ENCODE data around the gene OPCML. TPM values are rescaled to one million over a fixed set of nuclear protein-coding genes. Genes with fewer than 3 reads are reported as not detected.
A peak's percentile ranks its signal among the peaks of the same experiment; 100 is the strongest.

OPCML gene
- total RNA-seq, 1 donor from 2014 or later = 0.61 TPM

DNA sequence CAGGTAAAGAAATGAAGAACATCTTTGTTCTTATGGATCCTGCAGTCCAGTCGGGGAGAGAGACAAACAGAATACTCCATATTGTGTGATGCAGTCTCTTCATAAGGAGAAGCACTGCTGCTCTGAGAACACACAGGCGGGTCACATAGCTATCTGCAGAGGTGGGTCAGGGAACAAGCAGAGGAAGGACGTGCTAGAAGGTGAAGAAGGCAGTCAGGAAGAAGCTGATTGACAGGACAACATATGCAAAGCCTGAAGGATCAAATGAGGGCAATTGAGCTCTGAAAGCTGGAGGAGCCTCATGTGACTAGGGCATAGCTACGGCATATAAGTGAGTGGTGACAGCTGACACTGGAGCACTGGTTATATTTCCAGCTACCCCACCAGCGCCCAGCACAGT lies 122.5 kb downstream of the OPCML start:
- H3K27me3 Mint-ChIP-seq (ENCODE audit: unreplicated experiment) = peaks cover 2% of the 10 kb centered on the region
- no peaks in the 10 kb centered on the region for H3K36me3 Mint-ChIP-seq (ENCODE audit: unreplicated experiment)
- H3K27ac Mint-ChIP-seq (ENCODE audit: unreplicated experiment) = no peak overlapping the region
- DNase-seq = no peak
- H3K9me3 Mint-ChIP-seq (ENCODE audit: unreplicated experiment) = no peaks in the 10 kb centered on the region
- H3K4me3 Mint-ChIP-seq (ENCODE audit: unreplicated experiment) = peak overlapping the region; percentile 48
- H3K4me1 Mint-ChIP-seq (ENCODE audit: low read depth, unreplicated experiment) = peaks cover 29% of the 10 kb centered on the region
- TF ChIP-seq, protein P1, sequence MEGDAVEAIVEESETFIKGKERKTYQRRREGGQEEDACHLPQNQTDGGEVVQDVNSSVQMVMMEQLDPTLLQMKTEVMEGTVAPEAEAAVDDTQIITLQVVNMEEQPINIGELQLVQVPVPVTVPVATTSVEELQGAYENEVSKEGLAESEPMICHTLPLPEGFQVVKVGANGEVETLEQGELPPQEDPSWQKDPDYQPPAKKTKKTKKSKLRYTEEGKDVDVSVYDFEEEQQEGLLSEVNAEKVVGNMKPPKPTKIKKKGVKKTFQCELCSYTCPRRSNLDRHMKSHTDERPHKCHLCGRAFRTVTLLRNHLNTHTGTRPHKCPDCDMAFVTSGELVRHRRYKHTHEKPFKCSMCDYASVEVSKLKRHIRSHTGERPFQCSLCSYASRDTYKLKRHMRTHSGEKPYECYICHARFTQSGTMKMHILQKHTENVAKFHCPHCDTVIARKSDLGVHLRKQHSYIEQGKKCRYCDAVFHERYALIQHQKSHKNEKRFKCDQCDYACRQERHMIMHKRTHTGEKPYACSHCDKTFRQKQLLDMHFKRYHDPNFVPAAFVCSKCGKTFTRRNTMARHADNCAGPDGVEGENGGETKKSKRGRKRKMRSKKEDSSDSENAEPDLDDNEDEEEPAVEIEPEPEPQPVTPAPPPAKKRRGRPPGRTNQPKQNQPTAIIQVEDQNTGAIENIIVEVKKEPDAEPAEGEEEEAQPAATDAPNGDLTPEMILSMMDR (IDR thresholded peaks at IDR 0.05; ENCODE audit: partially characterized antibody, unreplicated experiment) = no peak

DNA sequence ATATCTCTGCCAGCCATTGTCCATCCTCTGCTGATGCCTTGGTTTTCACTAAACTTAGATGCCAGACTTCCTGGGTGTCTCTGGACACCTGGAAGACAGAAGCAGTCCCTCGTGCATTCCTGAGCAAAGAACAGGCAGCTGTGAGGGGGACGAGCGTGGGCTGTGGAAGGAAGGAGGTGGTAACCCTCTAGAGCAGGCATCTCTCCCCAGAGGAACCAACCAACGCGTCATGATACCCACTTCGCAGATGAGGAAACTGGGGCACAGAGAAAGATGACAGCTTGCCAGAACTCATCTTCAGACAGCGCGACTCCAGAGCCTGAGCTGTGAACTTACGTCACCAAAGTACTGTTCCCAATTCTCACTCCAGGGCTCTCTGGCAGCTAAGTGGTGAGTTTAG lies 123.4 kb downstream of the OPCML start:
- no peaks in the 10 kb centered on the region for H3K9me3 Mint-ChIP-seq (ENCODE audit: unreplicated experiment)
- no peak for DNase-seq
- H3K4me1 Mint-ChIP-seq (ENCODE audit: low read depth, unreplicated experiment) = peaks cover 21% of the 10 kb centered on the region
- no peaks in the 10 kb centered on the region for H3K27me3 Mint-ChIP-seq (ENCODE audit: unreplicated experiment)
- H3K27ac Mint-ChIP-seq (ENCODE audit: unreplicated experiment) = no peak overlapping the region
- H3K36me3 Mint-ChIP-seq (ENCODE audit: unreplicated experiment) = peaks cover 3% of the 10 kb centered on the region
- TF ChIP-seq, protein P1 (IDR thresholded peaks at IDR 0.05; ENCODE audit: partially characterized antibody, unreplicated experiment) = no peak
- H3K4me3 Mint-ChIP-seq (ENCODE audit: unreplicated experiment) = no peak overlapping the region

DNA sequence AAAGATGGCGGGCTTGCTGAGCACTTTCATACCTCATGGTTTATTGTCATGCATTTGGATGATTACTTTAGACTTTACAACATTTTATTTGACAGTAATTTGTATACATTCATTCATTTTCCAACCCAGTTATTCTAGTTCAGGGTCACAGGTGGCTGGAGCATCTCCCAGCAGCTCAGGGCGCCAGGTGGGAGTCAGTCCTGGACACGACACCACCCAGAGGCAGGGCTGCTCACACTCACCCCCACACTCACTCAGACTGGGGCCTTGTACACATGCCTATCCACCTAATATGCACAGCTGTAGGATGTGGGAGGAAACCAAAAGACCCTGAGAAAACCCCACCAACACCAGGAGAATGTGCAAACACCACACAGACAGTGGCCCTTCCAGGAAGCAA lies 123.9 kb downstream of the OPCML start:
- H3K36me3 Mint-ChIP-seq (ENCODE audit: unreplicated experiment) = peaks cover 3% of the 10 kb centered on the region
- TF ChIP-seq, protein P1 (IDR thresholded peaks at IDR 0.05; ENCODE audit: partially characterized antibody, unreplicated experiment) = no peak
- no peak for DNase-seq
- H3K4me3 Mint-ChIP-seq (ENCODE audit: unreplicated experiment) = no peak overlapping the region
- peaks cover 17% of the 10 kb centered on the region for H3K4me1 Mint-ChIP-seq (ENCODE audit: low read depth, unreplicated experiment)
- H3K9me3 Mint-ChIP-seq (ENCODE audit: unreplicated experiment) = no peaks in the 10 kb centered on the region
- no peaks in the 10 kb centered on the region for H3K27me3 Mint-ChIP-seq (ENCODE audit: unreplicated experiment)
- no peak overlapping the region for H3K27ac Mint-ChIP-seq (ENCODE audit: unreplicated experiment)

DNA sequence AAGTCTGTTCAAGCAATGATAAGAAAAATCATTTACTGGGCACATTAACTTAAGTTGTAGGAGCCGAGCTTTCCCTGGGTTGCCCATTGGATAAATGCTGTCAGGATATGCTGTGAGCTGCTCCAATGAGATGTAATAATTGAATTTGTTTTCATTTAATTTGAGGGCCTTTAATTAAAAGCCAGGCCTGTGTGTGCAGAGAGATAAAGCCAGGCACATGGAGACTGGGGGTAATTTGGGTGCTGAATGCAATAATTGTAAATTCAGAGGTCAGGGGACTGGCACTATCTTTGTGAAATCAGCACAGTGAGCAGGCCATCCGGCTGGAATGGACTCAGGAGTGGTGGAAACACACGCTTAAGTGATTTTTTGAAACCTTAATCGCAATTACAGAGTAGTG lies 125.8 kb downstream of the OPCML start:
- Mint-ChIP-seq H3K36me3 (ENCODE audit: unreplicated experiment) (peaks cover 3% of the 10 kb centered on the region), H3K9me3 (ENCODE audit: unreplicated experiment) (no peaks in the 10 kb centered on the region), H3K4me1 (ENCODE audit: low read depth, unreplicated experiment) (peaks cover 11% of the 10 kb centered on the region), H3K27me3 (ENCODE audit: unreplicated experiment) (no peaks in the 10 kb centered on the region), H3K27ac (ENCODE audit: unreplicated experiment) (no peak overlapping the region), H3K4me3 (ENCODE audit: unreplicated experiment) (no peak overlapping the region)
- DNase-seq = no peak
- TF ChIP-seq, protein P1 (IDR thresholded peaks at IDR 0.05; ENCODE audit: partially characterized antibody, unreplicated experiment) = no peak

DNA sequence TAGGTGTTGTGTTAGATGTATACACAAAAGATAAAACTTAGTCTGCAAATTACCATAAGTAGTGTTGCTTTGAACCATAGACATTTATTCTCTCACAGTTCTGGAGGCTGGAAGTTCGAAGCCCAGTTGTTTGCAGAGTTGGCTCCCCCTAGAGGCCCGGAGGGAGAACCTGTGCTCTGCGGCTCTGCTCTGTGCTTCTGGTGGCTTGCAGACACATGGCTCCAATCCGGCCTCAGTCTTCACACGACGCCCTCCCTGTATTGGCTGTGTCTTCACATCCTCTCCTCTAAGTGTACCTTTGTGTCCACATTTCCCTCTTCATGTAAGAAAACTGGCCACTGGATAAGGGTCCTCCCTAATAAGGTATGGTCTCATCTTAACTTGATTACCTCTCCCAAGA lies 128.4 kb downstream of the OPCML start:
- no peak overlapping the region for H3K27ac Mint-ChIP-seq (ENCODE audit: unreplicated experiment)
- TF ChIP-seq, protein P1 (IDR thresholded peaks at IDR 0.05; ENCODE audit: partially characterized antibody, unreplicated experiment) = peak; percentile 44

More for the DNA sequence above, 128.4 kb downstream of the OPCML start:
- Mint-ChIP-seq H3K4me1 (ENCODE audit: low read depth, unreplicated experiment) (peaks cover 4% of the 10 kb centered on the region), H3K4me3 (ENCODE audit: unreplicated experiment) (no peak overlapping the region), H3K9me3 (ENCODE audit: unreplicated experiment) (no peaks in the 10 kb centered on the region), H3K36me3 (ENCODE audit: unreplicated experiment) (peaks cover 3% of the 10 kb centered on the region), H3K27me3 (ENCODE audit: unreplicated experiment) (peaks cover 2% of the 10 kb centered on the region)
- no peak for DNase-seq
